ENCODE measurements around the gene FAM210B. TPM values are rescaled to one million over a fixed set of nuclear protein-coding genes. Genes with fewer than 3 reads are reported as not detected.
A peak's percentile ranks its signal among the peaks of the same experiment; 100 is the strongest.
"Not testable (repeated sequence)": the region's sequence is repeated elsewhere in the genome, so short reads cannot be mapped to it uniquely, and the experiment has no call there.

Gene FAM210B
- total RNA-seq, 1 donor from 2014 or later, result 52.7 TPM

DNA sequence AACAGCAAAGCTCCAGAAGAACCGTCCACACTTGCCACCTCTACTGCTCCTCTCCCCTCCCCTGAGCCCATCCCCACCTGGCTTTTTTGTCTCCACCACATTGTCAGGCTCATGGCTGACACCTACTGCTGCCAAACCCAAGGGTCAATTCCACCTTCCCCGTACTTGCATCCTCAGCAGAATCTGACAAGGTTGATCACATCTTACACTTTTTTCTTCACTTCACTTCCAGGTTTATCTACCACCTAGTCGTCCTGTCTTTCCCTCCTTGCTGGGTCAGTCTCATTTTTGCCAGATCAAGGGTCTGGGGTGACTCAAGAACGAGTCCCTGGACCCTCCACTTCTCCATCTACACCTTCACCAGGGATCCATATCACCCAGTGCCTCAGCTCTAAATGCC, 30.1 kb downstream of the FAM210B start:
- intact Hi-C loops (cut with micrococcal nuclease), result no loop called here
- Histone ChIP-seq H3K27me3 (ENCODE audit: low read depth) (no peaks in the 10 kb centered on the region), H3K4me3 (no peak overlapping the region), H3K9me3 (replicated peaks) (no peaks in the 10 kb centered on the region), H3K36me3 (no peaks in the 10 kb centered on the region), H3K27ac (replicated peaks) (no peak overlapping the region), H3K4me1 (peaks cover 22% of the 10 kb centered on the region)
- TF ChIP-seq, protein P1, sequence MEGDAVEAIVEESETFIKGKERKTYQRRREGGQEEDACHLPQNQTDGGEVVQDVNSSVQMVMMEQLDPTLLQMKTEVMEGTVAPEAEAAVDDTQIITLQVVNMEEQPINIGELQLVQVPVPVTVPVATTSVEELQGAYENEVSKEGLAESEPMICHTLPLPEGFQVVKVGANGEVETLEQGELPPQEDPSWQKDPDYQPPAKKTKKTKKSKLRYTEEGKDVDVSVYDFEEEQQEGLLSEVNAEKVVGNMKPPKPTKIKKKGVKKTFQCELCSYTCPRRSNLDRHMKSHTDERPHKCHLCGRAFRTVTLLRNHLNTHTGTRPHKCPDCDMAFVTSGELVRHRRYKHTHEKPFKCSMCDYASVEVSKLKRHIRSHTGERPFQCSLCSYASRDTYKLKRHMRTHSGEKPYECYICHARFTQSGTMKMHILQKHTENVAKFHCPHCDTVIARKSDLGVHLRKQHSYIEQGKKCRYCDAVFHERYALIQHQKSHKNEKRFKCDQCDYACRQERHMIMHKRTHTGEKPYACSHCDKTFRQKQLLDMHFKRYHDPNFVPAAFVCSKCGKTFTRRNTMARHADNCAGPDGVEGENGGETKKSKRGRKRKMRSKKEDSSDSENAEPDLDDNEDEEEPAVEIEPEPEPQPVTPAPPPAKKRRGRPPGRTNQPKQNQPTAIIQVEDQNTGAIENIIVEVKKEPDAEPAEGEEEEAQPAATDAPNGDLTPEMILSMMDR (IDR thresholded peaks at IDR 0.05; ENCODE audit: borderline replicate concordance), result no peak
- no peak for DNase-seq

DNA sequence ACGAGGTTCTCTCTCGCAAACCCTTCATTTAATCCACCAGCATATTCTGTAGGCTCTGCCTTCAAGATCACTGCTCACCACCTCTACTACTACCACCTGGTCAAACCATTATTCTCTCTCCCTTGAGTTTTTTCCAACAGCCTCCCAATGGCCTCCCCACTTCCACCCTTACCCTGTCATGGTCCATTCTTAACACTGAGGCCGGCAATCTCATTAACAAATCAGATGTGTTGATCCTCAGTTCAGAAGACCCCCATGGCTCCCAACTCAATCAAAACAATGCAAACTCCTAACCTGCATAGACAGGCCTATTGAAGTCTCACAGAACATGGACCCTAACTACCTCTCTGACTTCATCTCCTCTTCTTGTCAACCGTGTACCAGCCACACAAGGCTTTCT, 31.0 kb downstream of the FAM210B start:
- no peaks in the 10 kb centered on the region for H3K36me3 ChIP-seq
- no peak for DNase-seq
- no peak overlapping the region for H3K27ac ChIP-seq (replicated peaks)
- no peaks in the 10 kb centered on the region for H3K27me3 ChIP-seq (ENCODE audit: low read depth)
- TF ChIP-seq, protein P1 (IDR thresholded peaks at IDR 0.05; ENCODE audit: borderline replicate concordance), result no peak
- H3K4me3 ChIP-seq, result no peak overlapping the region
- no peaks in the 10 kb centered on the region for H3K9me3 ChIP-seq (replicated peaks)
- peaks cover 32% of the 10 kb centered on the region for H3K4me1 ChIP-seq
- intact Hi-C loops (cut with micrococcal nuclease), result no loop called here

- DNase-seq; H3K27ac ChIP-seq (replicated peaks); H3K9me3 ChIP-seq (replicated peaks); H3K4me3 ChIP-seq; H3K36me3 ChIP-seq; intact Hi-C loops (cut with micrococcal nuclease); H3K27me3 ChIP-seq (ENCODE audit: low read depth): not testable (repeated sequence)
- H3K4me1 ChIP-seq, result peaks cover 32% of the 10 kb centered on the region
Observed at GRCh38 chr20:56390396-56390795, 31.6 kb downstream of the FAM210B start.

DNA sequence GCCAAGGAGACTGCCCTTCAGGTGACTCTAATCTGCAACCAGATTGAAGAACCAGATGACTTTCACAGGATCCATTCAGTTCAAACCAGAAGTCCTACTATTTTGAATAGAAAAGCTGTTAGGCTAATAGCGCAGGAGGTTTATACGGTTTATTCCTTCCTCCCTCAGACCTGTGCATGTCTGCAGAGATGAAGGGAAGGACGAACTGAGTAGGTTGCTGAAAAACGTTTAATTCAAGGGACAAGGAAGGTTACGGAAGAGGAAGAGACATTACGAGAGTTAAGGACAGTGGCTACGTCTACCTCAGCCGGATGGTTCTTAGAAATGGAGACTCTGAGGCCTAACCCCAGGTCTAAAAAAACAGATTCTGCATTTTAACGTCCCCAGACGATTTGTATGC, 32.3 kb downstream of the FAM210B start:
- peaks cover 9% of the 10 kb centered on the region for H3K36me3 ChIP-seq
- intact Hi-C loops (cut with micrococcal nuclease), result no loop called here
- TF ChIP-seq, protein P1 (IDR thresholded peaks at IDR 0.05; ENCODE audit: borderline replicate concordance), result no peak
- H3K4me3 ChIP-seq, result peak overlapping the region; percentile 92
- no peaks in the 10 kb centered on the region for H3K9me3 ChIP-seq (replicated peaks)
- DNase-seq, result no peak
- peaks cover 32% of the 10 kb centered on the region for H3K4me1 ChIP-seq
- no peak overlapping the region for H3K27ac ChIP-seq (replicated peaks)
- no peaks in the 10 kb centered on the region for H3K27me3 ChIP-seq (ENCODE audit: low read depth)

DNA sequence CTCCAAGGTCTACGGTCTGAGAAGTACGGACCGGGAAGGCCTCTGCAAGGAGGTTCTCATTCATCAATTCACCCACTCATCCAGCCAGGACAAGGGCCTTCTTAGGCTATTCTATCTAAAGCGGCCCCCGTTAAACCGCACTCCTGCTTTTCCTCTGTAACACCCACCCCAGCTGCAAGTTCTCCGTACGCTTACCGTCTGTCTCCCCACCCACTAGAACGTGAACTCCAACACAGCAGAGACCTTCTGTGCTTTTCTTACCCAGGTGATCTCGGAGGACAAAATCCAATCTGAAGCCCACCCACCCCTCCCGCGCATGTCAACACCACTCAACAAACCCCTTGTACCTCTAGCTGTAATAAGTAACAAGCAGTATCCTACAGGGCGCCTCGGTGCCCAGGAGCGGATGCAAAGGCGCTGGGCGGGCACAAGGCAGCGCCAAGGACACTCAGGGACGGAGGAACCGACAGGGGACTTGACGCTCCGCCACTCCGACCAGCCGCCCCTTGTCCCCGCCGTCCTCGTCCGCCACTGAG, 32.9 kb downstream of the FAM210B start:
- Histone ChIP-seq H3K9me3 (replicated peaks) (no peaks in the 10 kb centered on the region), H3K4me3 (peak overlapping the region; percentile 92), H3K27ac (replicated peaks) (peak overlapping the region; percentile 91), H3K27me3 (ENCODE audit: low read depth) (no peaks in the 10 kb centered on the region), H3K4me1 (peaks cover 32% of the 10 kb centered on the region), H3K36me3 (peaks cover 15% of the 10 kb centered on the region)
- TF ChIP-seq, protein P1 (IDR thresholded peaks at IDR 0.05; ENCODE audit: borderline replicate concordance), result no peak
- intact Hi-C loops (cut with micrococcal nuclease), result no loop called here
- no peak for DNase-seq

DNA sequence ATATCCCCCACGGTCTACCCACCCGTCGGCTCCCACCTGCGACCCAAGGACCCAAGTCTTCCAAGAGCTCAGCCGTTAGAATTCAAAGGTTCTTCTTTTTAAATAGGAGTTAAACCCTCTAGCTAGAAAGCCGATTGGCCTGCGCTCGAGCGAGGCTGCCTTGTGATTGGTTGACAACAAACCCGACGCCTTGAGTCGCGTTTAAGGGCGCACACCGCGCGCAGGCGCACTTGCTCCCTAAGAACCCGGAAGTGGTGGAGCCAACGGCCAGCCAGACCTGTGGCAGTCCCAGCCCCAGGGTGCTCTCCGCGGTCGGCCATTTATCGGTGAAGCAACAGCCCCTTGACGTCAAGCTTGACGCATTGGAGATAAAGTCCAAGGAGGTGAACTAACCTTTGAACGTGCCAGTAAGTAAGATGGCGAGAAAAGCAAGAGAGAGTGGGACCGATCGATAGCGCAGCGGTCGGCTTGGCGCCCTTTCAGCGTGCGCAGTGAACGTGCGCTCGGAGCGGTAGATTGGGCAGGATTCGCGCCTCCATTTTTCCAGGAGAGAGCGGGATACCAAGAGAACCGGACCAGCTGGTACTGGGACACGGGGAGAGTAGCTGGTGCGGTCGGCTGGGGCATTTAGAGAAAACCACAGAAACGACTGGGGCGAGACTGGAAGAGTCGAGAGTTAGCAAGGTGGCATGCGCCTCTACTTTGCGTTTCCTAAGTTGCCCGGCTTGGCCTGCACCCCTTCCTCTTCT, 33.5 kb downstream of the FAM210B start, which contains the start of the genes AURKA and CSTF1:
AURKA (minus strand) TSS at position 84 of the 749 bp plus-strand sequence. CDS start 4,018 bp downstream, outside the sequence.
CSTF1 (plus strand) TSS at position 514 of the 749 bp plus-strand sequence. CDS start 2,908 bp downstream, outside the sequence.
- intact Hi-C loops (cut with micrococcal nuclease), result no loop called here
- Histone ChIP-seq H3K27me3 (ENCODE audit: low read depth) (no peaks in the 10 kb centered on the region), H3K27ac (replicated peaks) (peak within 1 kb of the TSS; percentile 91), H3K4me1 (peaks cover 32% of the 10 kb centered on the region), H3K36me3 (peaks cover 21% of the 10 kb centered on the region), H3K9me3 (replicated peaks) (no peaks in the 10 kb centered on the region), H3K4me3 (peak within 1 kb of the TSS; percentile 92)
- DNase-seq, result peak; percentile 98
- TF ChIP-seq, protein P1 (IDR thresholded peaks at IDR 0.05; ENCODE audit: borderline replicate concordance), result no peak
